GM12872 (cell line): ENCODE results near the gene CD2.
A peak's percentile ranks its signal among the peaks of the same experiment; 100 is the strongest.

ENCODE experiments used
- TF ChIP-seq, protein P1 (sequence below): IDR thresholded peaks from 3 replicates; pipeline ENCODE4 v1.5.1; 2011; ENCODE audit warnings: low read depth, mild to moderate bottlenecking, low read length, moderate library complexity; ENCODE audit not compliant: insufficient read depth

CD2 gene

DNA sequence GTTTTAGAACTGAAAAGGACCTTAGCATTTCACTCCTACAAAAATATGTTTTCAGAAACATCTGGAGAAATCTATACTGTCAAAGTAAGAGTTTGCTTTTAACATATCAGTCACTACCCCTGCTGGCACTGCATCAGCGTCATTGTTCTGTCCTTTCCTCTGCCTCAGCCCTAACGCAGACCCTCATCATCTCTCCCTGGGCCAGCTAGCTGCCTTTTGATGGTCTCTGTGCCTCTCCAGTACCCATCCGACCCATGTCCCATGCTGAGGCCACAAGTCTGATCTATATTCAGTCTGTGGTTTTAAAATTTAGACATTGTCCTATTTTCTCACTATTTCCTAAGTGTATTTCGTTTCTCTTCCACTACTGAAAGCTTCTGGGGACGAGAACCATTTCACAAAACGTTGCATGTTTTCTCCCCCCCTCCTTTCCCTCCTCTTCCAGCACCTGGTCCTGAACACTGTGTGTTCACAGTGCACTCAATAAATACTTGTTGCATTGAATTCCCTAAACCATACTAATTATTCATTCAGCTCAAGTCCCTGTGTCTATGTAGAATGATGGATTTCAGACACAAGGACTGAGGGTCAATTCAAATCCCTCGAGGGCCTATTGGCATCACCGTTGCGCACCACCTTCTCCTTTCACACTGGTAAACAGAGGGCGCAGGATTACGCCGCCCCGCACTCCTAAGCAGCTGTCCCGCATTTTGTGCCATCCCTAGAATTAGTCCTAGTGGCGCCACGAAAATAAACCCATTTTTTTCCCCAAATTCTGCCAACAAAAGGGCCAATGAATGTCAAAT is 53.4 kb downstream of the CD2 start:
- TF ChIP-seq, protein P1, sequence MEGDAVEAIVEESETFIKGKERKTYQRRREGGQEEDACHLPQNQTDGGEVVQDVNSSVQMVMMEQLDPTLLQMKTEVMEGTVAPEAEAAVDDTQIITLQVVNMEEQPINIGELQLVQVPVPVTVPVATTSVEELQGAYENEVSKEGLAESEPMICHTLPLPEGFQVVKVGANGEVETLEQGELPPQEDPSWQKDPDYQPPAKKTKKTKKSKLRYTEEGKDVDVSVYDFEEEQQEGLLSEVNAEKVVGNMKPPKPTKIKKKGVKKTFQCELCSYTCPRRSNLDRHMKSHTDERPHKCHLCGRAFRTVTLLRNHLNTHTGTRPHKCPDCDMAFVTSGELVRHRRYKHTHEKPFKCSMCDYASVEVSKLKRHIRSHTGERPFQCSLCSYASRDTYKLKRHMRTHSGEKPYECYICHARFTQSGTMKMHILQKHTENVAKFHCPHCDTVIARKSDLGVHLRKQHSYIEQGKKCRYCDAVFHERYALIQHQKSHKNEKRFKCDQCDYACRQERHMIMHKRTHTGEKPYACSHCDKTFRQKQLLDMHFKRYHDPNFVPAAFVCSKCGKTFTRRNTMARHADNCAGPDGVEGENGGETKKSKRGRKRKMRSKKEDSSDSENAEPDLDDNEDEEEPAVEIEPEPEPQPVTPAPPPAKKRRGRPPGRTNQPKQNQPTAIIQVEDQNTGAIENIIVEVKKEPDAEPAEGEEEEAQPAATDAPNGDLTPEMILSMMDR: no peak

DNA sequence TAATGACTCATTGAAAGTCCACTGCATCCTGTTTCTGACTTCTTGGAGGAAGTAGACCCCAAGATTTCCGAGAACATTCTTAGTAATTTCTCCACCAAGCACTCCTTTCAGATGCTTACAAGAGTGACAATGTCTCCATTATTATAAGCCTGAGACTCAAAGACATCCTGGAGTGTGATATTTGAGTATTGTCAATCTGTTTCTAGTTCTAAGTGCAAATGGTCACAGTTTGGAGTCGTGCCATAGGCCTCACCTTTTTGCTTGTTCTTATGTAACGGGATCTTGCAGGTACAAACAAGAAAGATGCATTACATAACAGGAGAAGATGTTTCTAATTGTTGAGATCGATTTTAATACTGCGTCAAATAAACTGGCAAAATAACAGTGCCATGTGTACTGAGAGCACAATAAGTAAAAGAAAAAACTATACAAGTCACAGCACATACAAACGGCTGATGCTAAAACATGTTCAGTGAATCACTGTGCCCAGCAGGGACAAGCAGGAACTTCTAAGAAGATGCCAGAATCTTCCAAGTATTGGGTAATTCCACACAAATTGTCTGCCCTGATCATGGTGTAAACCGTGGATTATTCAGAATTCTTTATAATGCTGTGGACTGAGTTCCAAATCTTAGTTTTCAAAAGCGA is 54.1 kb downstream of the CD2 start:
- TF ChIP-seq, protein P1: no peak

DNA sequence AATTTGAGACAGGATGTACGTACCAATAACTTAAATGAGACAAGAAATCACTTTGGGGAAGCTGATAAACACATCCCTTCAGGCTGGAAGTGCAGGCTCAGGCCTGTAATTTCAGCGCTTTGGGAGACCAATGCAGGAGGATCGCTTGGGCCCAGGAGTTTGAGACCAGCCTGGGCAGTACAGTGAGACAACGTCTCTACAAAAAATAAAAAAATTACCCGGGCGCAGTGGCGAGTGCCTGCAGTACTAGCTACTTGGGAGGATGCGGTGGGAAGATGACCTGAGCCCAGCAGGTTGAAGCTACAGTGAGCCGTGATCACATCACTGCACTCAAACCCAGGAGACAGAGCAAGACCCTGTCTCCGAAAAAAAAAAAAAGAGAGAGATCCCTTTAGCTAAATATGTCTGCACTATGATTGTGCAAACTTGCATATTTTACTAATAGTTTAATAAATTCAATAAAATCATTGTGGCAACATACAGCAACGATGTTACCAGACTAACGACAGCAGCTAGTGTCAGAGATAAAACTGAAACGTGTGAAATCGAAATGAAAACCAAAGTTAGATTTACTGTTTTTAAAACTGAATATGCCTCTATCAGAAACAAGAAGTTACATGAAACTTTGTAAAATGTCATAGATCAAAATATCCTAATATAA is 54.7 kb downstream of the CD2 start:
- TF ChIP-seq, protein P1: no peak

DNA sequence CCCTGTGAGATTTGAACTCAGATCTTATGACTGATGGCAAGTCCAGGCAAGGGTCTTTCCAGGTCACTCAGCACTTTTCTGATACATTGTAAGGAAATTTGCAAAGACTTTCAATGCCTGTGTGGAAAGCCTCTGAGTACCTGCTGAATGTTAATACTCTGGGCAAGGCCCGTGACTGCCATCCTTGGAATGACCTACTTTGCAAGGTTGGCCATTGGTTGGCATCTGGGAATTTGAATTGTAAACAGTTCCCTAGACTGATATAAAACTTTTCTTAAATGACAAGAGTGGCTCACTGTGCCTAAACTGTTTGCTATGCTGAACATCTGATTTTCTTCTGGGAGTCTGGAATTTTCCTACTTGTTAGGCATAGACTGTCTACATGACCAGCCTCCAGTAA is 57.1 kb downstream of the CD2 start:
- TF ChIP-seq, protein P1: no peak

DNA sequence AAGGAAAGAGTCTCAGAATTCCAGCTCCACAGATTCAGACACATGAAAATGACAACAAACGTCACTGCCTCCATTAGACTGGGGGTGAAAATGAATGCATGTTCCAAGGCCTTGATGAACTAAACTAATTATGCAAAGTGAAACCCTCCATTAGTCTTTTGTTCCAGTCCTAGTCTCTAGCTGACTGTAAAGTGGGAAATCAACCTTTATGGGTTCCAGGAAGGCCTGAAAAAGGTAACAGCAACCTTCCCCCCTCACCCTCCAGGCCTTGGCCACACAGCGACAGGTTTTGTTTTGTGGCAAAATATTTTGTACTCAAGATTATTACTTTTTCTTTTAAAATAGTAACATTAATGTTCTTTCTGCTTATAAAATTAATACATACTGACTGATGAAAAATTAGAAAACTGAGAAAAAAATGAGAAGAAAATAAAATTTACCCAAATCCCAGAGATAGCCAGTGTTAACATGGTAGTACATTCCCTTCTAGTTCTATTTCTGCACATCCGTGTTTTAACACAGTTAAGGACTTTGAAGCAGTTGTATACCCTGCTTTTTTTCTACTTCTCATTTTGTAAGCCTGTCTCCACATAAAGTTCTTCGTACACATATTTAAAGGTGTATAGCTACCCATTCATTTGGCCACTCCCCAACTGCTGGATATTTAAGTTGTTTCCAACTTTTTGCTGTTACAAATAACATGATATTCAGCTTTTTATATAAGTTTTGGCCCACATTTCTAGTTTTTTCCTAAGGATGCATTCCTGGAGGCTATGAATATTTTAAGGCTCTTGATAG is 60.9 kb downstream of the CD2 start:
- TF ChIP-seq, protein P1: no peak

DNA sequence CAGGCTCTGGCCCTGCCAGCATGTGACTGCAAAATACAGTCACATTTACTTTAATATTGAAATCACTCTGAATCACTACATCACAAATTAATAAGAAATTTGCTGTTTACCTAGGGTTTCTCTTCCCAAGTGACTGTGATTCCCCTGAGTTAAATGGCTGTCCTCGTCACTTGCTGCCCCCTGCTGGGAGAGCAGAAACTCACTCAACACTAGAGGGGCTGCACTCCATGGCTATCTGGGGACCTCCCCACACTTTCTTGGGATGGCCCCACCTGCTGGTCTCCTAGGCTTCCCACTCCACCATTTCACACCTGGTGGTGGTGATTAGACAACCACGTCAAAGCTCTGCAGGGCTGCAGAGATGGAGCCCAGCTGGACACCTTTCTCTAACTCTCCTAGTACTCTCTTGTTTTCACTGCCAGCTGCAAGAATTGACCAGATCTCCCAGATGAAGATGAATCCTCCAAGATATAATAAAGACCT is 63.4 kb downstream of the CD2 start:
- TF ChIP-seq, protein P1: peak; percentile 81
